ENCODE data around the gene TIMM13.

Gene TIMM13

DNA sequence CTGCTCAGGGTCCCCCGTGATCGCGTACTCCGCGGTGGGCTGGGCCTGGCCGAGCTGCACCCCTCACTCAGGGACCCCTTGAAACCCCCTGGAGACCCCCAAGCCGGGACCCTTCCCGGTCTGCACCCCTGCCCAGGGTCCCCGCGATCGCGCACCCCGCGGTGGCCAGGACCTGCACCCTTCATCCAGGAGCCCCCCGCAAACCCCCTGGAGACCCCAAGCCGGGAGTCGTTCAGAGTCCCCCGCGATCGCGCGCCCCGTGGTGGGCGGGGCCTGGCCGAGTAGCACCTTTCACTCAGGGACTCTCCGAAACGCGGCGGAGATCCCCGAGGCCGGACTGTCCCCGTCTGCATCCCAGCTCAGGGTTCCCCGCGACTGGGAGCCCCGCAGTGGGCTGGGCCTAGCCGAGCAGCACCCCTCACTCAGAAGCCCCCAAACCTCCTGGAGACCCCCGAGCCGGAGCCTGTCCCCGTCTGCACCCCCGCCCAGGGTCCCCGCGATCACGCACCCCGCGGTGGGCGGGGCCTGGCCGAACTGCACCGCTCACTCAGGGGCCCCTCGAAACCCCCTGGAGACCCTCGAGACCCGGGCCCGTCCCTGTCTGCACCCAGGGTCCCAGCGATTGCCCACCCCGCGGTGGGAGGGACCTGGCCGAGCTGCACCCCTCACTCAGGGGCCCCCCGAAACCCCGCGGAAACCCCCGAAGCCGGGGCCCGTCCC is 28.6 kb upstream of the TIMM13 start:
- no peak for DNase-seq (ENCODE audit: low read depth in 2 of 2, low spot score in 1 of 2)

GRCh38 chr19:2454962-2455850 is 27.8 kb upstream of the TIMM13 start:
- no peak for DNase-seq (ENCODE audit: low read depth in 2 of 2, low spot score in 1 of 2)

GRCh38 chr19:2454199-2454961 is 27.0 kb upstream of the TIMM13 start:
- no peak for DNase-seq (ENCODE audit: low read depth in 2 of 2, low spot score in 1 of 2)

DNA sequence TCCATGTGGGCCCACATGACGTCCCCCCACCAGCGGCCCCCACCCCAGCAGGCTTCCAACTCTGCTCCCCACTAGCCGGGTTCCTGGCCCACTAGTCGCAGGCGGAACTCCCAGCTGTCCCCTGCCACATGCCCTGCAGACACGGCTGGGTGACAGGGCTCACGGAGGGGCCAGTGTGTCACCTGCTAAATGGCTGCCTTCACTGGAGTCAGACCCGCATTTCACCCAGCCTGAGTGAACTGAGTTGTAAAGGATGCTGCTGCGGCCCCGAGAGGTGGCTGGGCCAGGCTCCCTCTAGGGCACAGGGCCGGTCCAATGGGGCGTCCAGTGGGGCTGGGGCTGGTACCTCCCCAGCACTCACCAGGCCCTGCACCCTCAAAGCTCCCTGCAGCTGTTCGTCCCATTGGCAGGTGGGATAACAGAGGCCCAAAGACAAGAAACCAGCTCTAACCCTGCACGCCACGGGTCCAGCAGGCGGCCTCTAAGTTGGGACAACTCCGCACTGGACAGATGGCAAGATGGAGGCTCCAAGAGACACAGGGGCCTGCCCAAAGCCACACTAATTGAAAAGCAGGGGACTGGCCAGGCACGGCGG is 26.1 kb upstream of the TIMM13 start:
- DNase-seq (ENCODE audit: low read depth in 2 of 2, low spot score in 1 of 2), result no peak

GRCh38 chr19:2451741-2452140 is 24.4 kb upstream of the TIMM13 start:
- DNase-seq (ENCODE audit: low read depth in 2 of 2, low spot score in 1 of 2), result no peak

GRCh38 chr19:2451138-2451537 is 23.8 kb upstream of the TIMM13 start:
- DNase-seq (ENCODE audit: low read depth in 2 of 2, low spot score in 1 of 2), result no peak

- no peak for DNase-seq (ENCODE audit: low read depth in 2 of 2, low spot score in 1 of 2)
Measured at GRCh38 chr19:2449019-2449418, 21.6 kb upstream of the TIMM13 start.

DNA sequence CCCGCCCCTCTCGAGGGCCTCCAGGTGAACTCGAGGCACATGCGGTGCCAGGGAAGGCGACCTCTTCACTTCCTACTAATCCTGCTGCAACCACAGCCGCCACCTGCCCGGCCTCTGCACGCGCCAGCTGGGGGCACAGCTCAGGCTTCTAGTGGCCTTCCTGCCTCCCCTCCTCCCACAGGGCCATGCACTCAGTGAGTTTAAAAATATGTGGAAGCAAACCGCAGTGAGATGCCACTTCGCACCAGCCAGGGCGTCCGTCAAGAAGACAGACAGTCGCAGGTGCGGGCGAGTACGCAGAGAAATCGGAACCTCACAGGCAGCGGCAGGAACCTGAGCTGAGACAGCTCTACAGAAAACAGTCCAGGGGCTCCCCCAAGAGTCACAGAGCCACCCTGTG is 19.0 kb upstream of the TIMM13 start:
- DNase-seq (ENCODE audit: low read depth in 2 of 2, low spot score in 1 of 2), result no peak

DNA sequence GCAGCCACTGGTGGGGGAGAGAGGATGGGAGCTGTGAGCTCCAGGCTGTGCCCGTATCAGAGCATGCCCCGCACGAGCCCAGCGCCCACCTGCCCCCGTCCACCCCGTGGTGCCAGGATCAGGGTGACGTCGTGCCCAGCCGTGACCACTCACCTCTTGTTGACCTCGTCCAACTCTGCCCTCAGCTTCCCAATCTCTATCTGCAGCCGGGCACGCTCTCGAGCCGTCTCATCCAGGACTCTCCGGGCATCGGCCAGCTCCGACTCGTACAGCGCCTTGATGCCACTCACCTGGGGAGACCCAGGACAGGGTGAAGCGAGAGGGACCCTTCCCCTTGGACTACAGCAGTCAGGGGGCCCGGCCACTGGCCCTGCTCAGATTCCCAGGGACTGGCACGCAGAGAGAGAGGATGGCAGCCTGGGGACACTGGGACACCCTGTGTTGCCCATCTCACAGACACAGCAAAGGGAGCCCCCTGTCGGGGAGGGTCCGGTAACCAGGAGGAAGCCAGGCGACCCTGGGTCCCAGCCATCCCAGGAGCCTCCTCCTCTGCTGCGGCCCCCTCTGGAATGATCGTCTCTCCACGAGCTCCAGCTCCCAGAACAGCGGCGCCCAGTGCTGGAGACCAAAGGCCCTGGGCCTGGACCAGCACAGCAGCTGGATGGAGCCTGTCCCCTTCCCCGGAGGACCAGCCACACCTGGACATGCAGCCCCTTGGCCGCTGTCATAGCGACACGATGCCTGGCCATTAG is 17.0 kb upstream of the TIMM13 start:
- no peak for DNase-seq (ENCODE audit: low read depth in 2 of 2, low spot score in 1 of 2)

GRCh38 chr19:2443785-2444182 is 16.4 kb upstream of the TIMM13 start:
- DNase-seq (ENCODE audit: low read depth in 2 of 2, low spot score in 1 of 2), result no peak

- no peak for DNase-seq (ENCODE audit: low read depth in 2 of 2, low spot score in 1 of 2)
Measured at GRCh38 chr19:2443116-2443784, 15.9 kb upstream of the TIMM13 start.

DNA sequence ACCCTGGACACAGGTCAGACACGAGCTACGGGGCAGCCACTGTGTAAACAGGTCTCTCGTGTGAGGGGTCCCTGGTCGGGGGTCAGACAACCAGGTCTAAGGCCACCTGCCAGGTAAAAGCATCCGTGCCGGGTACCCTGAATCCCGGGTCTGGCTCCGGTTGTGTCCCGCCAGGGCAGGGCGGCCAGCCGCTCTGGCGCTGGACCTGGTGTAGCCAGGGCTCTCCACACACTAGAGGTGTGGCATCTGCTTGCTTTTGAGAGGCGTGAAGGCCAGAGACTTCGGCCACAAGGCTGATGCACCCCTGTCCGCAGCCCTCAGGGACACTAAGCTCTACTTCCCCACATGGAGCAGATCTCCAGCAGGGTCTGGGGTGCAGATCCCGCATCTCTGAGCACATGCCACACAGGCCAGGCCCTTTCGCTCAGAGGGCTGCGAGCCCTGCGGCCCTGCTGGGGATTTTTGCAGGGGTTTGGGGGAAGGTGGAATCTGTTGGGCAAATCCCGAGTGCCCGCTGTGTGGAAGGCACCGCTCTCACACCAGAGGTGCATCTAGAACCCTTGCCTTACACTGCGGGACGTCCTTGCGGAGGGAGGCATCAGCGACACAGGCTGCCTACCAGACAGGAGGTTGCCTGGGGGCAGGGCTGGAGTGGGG is 13.8 kb upstream of the TIMM13 start:
- no peak for DNase-seq (ENCODE audit: low read depth in 2 of 2, low spot score in 1 of 2)

DNA sequence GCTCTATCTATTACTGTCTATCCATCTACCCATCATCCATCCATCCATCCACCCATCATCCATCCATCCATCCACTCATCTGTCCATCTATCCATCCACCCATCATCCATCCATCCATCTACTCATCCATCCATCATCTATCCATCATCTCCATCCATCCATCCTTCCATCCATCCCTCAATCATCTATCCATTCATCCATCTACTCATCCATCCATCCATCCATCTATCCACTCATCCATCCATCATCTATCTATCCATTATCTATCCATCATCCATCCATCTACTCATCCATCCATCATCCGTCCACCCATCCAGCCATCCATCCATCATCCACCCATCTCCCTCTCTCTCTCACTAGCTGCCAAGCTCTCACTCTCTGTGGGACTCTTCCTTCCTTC is 13.1 kb upstream of the TIMM13 start:
- no peak for DNase-seq (ENCODE audit: low read depth in 2 of 2, low spot score in 1 of 2)

DNA sequence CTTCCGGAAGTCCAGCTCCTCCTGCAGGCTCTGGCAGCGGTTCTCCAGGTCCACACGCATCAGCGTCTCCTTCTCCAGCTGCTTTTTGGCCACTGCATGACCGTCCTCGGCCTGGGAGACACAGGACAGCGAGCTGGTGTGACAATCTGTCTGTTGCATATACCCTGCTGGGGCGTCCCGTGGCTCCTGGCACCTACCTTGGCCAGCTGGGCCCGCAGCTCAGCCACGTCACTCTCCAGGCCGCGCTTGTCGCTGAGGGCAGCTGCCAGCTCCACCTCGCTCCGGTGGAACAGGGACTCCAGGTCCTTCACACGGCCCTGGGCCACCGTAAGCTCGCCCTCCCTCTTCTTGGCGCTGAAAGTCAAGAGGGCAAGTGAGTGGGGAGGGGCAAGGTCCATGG is 10.8 kb upstream of the TIMM13 start:
- no peak for DNase-seq (ENCODE audit: low read depth in 2 of 2, low spot score in 1 of 2)

- no peak for DNase-seq (ENCODE audit: low read depth in 2 of 2, low spot score in 1 of 2)
Measured at GRCh38 chr19:2436926-2437325, 9.5 kb upstream of the TIMM13 start.

GRCh38 chr19:2436384-2436783 is 9.0 kb upstream of the TIMM13 start:
- DNase-seq (ENCODE audit: low read depth in 2 of 2, low spot score in 1 of 2), result no peak

DNA sequence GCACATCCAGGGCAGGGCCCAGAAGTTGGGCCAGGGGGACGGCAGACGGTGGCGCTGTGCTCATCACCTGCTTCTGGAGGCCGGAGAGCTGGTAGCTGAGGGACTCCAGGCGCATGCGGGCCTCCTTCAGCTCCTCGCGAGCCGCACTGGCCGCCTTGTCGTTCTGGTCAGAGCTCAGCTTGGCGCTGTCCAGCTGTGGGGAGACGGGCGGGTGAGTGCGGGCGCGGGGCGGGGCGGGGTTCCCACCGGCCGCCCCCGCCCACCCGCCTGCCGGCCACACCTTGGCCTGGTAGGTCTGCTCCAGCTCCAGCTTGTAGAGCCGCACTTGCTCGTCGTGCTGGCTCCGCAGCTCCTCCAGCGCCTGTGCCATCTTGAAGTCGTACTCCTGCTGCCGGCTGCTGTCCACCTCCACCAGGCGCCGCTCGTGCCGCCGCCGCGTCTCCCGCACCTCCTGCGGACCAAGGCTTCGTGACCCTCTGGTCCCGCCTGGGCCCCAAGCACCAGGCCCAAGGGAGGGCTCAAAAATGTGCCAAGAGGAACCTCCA is 7.4 kb upstream of the TIMM13 start:
- DNase-seq (ENCODE audit: low read depth in 2 of 2, low spot score in 1 of 2), result no peak

GRCh38 chr19:2434267-2434666 is 6.9 kb upstream of the TIMM13 start:
- DNase-seq (ENCODE audit: low read depth in 2 of 2, low spot score in 1 of 2), result no peak

DNA sequence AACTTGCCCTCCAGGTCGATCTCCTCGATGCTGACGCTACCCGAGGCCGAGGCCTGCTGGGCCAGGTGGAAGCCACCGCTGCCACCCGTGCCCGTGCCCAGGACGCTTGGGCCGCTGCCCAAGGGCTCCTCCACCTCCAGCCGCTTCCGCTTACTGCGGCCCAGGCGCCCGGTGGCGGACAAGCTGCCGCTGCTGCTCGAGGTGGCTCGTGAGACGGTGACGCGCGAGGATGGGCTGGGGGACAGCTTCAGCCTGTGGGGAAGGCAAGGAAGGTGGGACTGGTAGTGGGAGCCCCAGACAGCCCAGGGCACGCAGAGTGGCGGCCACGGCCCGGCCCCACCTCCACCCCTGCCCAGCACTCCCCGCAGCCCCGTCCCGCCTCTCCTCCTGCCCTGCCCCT is 6.5 kb upstream of the TIMM13 start:
- no peak for DNase-seq (ENCODE audit: low read depth in 2 of 2, low spot score in 1 of 2)
